Neutrophil (primary cell): ENCODE measurements around the gene PRKACB.

Experiments
- H3K27ac ChIP-seq: fragments of 200-600 bp; sonication (generic); 2 replicates; pipeline ENCODE4 v1.5.1; 2016; ENCODE audit warnings: mild to moderate bottlenecking, moderate library complexity
- H3K27me3 ChIP-seq: fragments of 200-600 bp; sonication (generic); 2 replicates; pipeline ENCODE4 v1.6.0; 2016; ENCODE audit warnings: mild to moderate bottlenecking
- H3K36me3 ChIP-seq: fragments of 200-600 bp; sonication (generic); 2 replicates; pipeline ENCODE4 v1.5.1; 2017
- H3K4me1 ChIP-seq, 2 experiments: fragments of 200-600 bp in 1 of 2; sonication (generic) in 1 of 2; 1 replicate in 1 of 2; 2 replicates in 1 of 2; pipeline versions ENCODE4 v1.5.1 to v1.6.1; 2013 to 2016; ENCODE audit warnings: low read depth in 1 of 2, low read length in 1 of 2, mild to moderate bottlenecking in 1 of 2, moderate library complexity in 1 of 2; ENCODE audit not compliant: control insufficient read depth in 1 of 2, insufficient read depth in 1 of 2
- H3K4me3 ChIP-seq, 2 experiments: fragments of 200-600 bp in 1 of 2; sonication (generic) in 1 of 2; 1 replicate in 1 of 2; 2 replicates in 1 of 2; pipeline ENCODE4 v1.5.1; 2013 to 2016; ENCODE audit warnings: low read depth in 1 of 2, low read length in 1 of 2, mild to moderate bottlenecking in 1 of 2, moderate library complexity in 1 of 2
- H3K9me3 ChIP-seq: fragments of 200-600 bp; sonication (generic); 2 replicates; pipeline ENCODE4 v1.5.1; 2016
- TF ChIP-seq, protein P1 (sequence below): fragments of 200-600 bp; sonication (generic); IDR thresholded peaks from 2 replicates; pipeline ENCODE4 v1.5.1; 2016; ENCODE audit warnings: antibody characterized with exemption

Gene PRKACB

GRCh38 chr1:84253036-84253435, 109.0 kb downstream of the PRKACB start:
- Histone ChIP-seq H3K4me3 (no peak overlapping the region), H3K36me3 (no peaks in the 10 kb centered on the region), H3K27ac (no peak overlapping the region), H3K27me3 (no peaks in the 10 kb centered on the region), H3K4me1 (no peaks in the 10 kb centered on the region), H3K9me3 (no peaks in the 10 kb centered on the region)
- TF ChIP-seq, protein P1, sequence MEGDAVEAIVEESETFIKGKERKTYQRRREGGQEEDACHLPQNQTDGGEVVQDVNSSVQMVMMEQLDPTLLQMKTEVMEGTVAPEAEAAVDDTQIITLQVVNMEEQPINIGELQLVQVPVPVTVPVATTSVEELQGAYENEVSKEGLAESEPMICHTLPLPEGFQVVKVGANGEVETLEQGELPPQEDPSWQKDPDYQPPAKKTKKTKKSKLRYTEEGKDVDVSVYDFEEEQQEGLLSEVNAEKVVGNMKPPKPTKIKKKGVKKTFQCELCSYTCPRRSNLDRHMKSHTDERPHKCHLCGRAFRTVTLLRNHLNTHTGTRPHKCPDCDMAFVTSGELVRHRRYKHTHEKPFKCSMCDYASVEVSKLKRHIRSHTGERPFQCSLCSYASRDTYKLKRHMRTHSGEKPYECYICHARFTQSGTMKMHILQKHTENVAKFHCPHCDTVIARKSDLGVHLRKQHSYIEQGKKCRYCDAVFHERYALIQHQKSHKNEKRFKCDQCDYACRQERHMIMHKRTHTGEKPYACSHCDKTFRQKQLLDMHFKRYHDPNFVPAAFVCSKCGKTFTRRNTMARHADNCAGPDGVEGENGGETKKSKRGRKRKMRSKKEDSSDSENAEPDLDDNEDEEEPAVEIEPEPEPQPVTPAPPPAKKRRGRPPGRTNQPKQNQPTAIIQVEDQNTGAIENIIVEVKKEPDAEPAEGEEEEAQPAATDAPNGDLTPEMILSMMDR: no peak

- no peak overlapping the region for H3K4me3 ChIP-seq
- H3K27me3 ChIP-seq: no peaks in the 10 kb centered on the region
- H3K36me3 ChIP-seq: no peaks in the 10 kb centered on the region
- no peak overlapping the region for H3K27ac ChIP-seq
- H3K9me3 ChIP-seq: no peaks in the 10 kb centered on the region
- no peaks in the 10 kb centered on the region for H3K4me1 ChIP-seq
- TF ChIP-seq, protein P1: no peak
Observed at GRCh38 chr1:84253891-84254290, 109.8 kb downstream of the PRKACB start.

GRCh38 chr1:84254703-84255238, 110.7 kb downstream of the PRKACB start:
- H3K4me3 ChIP-seq: no peak overlapping the region
- H3K36me3 ChIP-seq: no peaks in the 10 kb centered on the region
- no peaks in the 10 kb centered on the region for H3K9me3 ChIP-seq
- no peak overlapping the region for H3K27ac ChIP-seq
- no peaks in the 10 kb centered on the region for H3K27me3 ChIP-seq
- TF ChIP-seq, protein P1: no peak
- no peaks in the 10 kb centered on the region for H3K4me1 ChIP-seq

- Histone ChIP-seq H3K4me1 (no peaks in the 10 kb centered on the region), H3K36me3 (no peaks in the 10 kb centered on the region), H3K4me3 (no peak overlapping the region), H3K9me3 (no peaks in the 10 kb centered on the region), H3K27ac (no peak overlapping the region), H3K27me3 (no peaks in the 10 kb centered on the region)
- TF ChIP-seq, protein P1: no peak
Observed at GRCh38 chr1:84255582-84255981, 111.5 kb downstream of the PRKACB start.

GRCh38 chr1:84257617-84258016, 113.5 kb downstream of the PRKACB start:
- no peak overlapping the region for H3K27ac ChIP-seq
- no peaks in the 10 kb centered on the region for H3K9me3 ChIP-seq
- no peaks in the 10 kb centered on the region for H3K27me3 ChIP-seq
- no peak overlapping the region for H3K4me3 ChIP-seq
- no peaks in the 10 kb centered on the region for H3K4me1 ChIP-seq
- TF ChIP-seq, protein P1: no peak
- no peaks in the 10 kb centered on the region for H3K36me3 ChIP-seq

DNA sequence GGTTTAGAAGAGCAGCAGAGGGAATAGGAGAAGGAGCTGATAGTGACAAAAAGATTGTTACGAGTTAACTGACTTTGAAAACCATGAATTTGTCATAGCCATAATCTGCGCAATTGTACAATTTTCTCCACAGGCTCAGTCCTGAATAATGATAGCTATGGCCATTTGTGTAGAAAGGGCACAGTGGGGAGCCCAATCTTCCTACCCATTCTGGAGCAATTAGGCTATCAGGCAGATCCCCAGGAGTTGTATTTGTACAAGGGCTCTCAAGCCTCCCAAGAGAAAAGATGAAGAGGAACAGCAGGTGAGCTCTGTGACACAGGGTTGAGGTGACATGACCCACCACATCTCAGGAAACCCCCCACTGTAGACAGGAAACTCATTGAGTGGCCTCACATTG, 115.3 kb downstream of the PRKACB start:
- Histone ChIP-seq H3K9me3 (no peaks in the 10 kb centered on the region), H3K4me1 (no peaks in the 10 kb centered on the region), H3K36me3 (no peaks in the 10 kb centered on the region), H3K4me3 (no peak overlapping the region), H3K27me3 (no peaks in the 10 kb centered on the region), H3K27ac (no peak overlapping the region)
- TF ChIP-seq, protein P1: no peak
